ENCODE data around the gene PPP2R5B. TPM values are rescaled to one million over a fixed set of nuclear protein-coding genes. Genes with fewer than 3 reads are reported as not detected.

The PPP2R5B gene
- total RNA-seq, 1 donor from 2014 or later = 16.9 TPM

GRCh38 chr11:64880240-64881001, 44.1 kb upstream of the PPP2R5B start:
- peak overlapping the region; percentile 88 for H3K27ac ChIP-seq
- H3K27me3 ChIP-seq = no peaks in the 10 kb centered on the region
- DNase-seq (ENCODE audit: extremely low spot score in 2 of 2) = no peak
- H3K9me3 ChIP-seq = no peaks in the 10 kb centered on the region
- intact Hi-C loops (cut with DNase I) = loop anchor here (1.0 kb wide), 1 partner anchor 44 kb away; the partner anchor contains the start of gene PPP2R5B
- H3K4me1 ChIP-seq = peaks cover 44% of the 10 kb centered on the region
- no peak overlapping the region for H3K4me3 ChIP-seq
- TF ChIP-seq POLR2AphosphoS5 (IDR thresholded peaks at IDR 0.05; ENCODE audit: insufficient read depth in 1 of 2, low read depth in 1 of 2) = no peak
- no peak for TF ChIP-seq POLR2A (IDR thresholded peaks at IDR 0.05)
- TF ChIP-seq CTCF (IDR thresholded peaks at IDR 0.05) = no peak
- no peaks in the 10 kb centered on the region for H3K36me3 ChIP-seq

- Histone ChIP-seq H3K36me3 (no peaks in the 10 kb centered on the region), H3K4me1 (peaks cover 34% of the 10 kb centered on the region), H3K27me3 (no peaks in the 10 kb centered on the region), H3K9me3 (no peaks in the 10 kb centered on the region), H3K4me3 (no peak overlapping the region), H3K27ac (peak overlapping the region; percentile 8)
- intact Hi-C loops (cut with DNase I) = loop anchor here (1.0 kb wide), 1 partner anchor 43 kb away; the partner anchor contains the start of gene PPP2R5B
- no peak for TF ChIP-seq POLR2A (IDR thresholded peaks at IDR 0.05)
- no peak for DNase-seq (ENCODE audit: extremely low spot score in 2 of 2)
These were observed 43.0 kb upstream of the PPP2R5B start for GRCh38 chr11:64881476-64881875.

GRCh38 chr11:64882243-64882642, 42.2 kb upstream of the PPP2R5B start:
- no peaks in the 10 kb centered on the region for H3K27me3 ChIP-seq
- TF ChIP-seq CTCF (IDR thresholded peaks at IDR 0.05) = no peak
- intact Hi-C loops (cut with DNase I) = no loop called here
- peak overlapping the region; percentile 8 for H3K27ac ChIP-seq
- no peak overlapping the region for H3K4me3 ChIP-seq
- DNase-seq (ENCODE audit: extremely low spot score in 2 of 2) = no peak
- H3K36me3 ChIP-seq = no peaks in the 10 kb centered on the region
- peaks cover 26% of the 10 kb centered on the region for H3K4me1 ChIP-seq
- no peaks in the 10 kb centered on the region for H3K9me3 ChIP-seq

- peaks cover 29% of the 10 kb centered on the region for H3K4me1 ChIP-seq
- no peak overlapping the region for H3K4me3 ChIP-seq
- H3K9me3 ChIP-seq = no peaks in the 10 kb centered on the region
- no peak for DNase-seq (ENCODE audit: extremely low spot score in 2 of 2)
- no peaks in the 10 kb centered on the region for H3K27me3 ChIP-seq
- no peaks in the 10 kb centered on the region for H3K36me3 ChIP-seq
- intact Hi-C loops (cut with DNase I) = no loop called here
- no peak overlapping the region for H3K27ac ChIP-seq
- no peak for TF ChIP-seq POLR2AphosphoS5 (IDR thresholded peaks at IDR 0.05; ENCODE audit: insufficient read depth in 1 of 2, low read depth in 1 of 2)
- no peak for TF ChIP-seq POLR2A (IDR thresholded peaks at IDR 0.05)
- TF ChIP-seq CTCF (IDR thresholded peaks at IDR 0.05) = no peak
These were observed 40.9 kb upstream of the PPP2R5B start for GRCh38 chr11:64883575-64883974.

GRCh38 chr11:64884019-64884418, 40.5 kb upstream of the PPP2R5B start:
- intact Hi-C loops (cut with DNase I) = no loop called here
- H3K9me3 ChIP-seq = no peaks in the 10 kb centered on the region
- H3K27me3 ChIP-seq = no peaks in the 10 kb centered on the region
- no peak for DNase-seq (ENCODE audit: extremely low spot score in 2 of 2)
- no peak overlapping the region for H3K4me3 ChIP-seq
- no peak overlapping the region for H3K27ac ChIP-seq
- H3K36me3 ChIP-seq = no peaks in the 10 kb centered on the region
- H3K4me1 ChIP-seq = peaks cover 28% of the 10 kb centered on the region
- no peak for TF ChIP-seq POLR2AphosphoS5 (IDR thresholded peaks at IDR 0.05; ENCODE audit: insufficient read depth in 1 of 2, low read depth in 1 of 2)
- no peak for TF ChIP-seq CTCF (IDR thresholded peaks at IDR 0.05)
- no peak for TF ChIP-seq POLR2A (IDR thresholded peaks at IDR 0.05)
